A172 (cell line): ENCODE data around the gene SLC24A4. TPM values are rescaled to one million over a fixed set of nuclear protein-coding genes. Genes with fewer than 3 reads are reported as not detected.

Experiments used
- DNase-seq: peaks from one replicate; pipeline ENCODE4 v3.0.0-alpha.2; 2015; ENCODE audit warnings: low spot score
- total RNA-seq: library from RNA; depleted of rRNA; stranded (reverse); fragments of >200 nt; shearing (Covaris generic); gene quantifications from 2 replicates; pipeline ENCODE4 v1.2.3, GENCODE V29; 2014

Gene SLC24A4
- total RNA-seq, 1 experiment from 2014 or later = not detected

DNA sequence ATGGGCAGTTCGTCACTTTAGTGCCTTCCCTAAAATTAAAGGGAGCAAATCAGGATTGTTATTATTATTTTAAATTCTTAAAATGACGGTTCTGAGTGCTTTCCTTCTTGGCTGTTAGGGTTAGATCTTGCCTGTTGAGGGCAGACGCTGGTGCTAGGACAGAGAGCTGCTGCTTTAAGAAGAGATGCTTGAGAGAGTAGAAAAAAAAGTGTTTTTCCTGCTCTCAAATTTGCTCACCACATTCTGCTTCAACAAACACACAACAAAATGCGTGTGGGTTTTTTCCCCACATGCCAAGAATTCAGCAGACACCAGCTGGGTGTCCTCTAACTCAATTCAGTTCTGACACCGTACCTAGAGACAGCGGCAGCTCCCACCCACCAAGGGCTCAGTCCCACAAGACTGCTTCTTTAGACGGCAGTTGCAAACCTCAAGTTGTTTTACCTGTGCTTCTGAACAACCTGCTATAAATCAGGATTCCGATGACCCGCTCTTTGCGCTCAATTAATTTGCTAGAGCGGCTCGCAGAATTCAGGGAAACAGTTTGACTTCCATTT, 114.8 kb downstream of the SLC24A4 start:
- DNase-seq = no peak

DNA sequence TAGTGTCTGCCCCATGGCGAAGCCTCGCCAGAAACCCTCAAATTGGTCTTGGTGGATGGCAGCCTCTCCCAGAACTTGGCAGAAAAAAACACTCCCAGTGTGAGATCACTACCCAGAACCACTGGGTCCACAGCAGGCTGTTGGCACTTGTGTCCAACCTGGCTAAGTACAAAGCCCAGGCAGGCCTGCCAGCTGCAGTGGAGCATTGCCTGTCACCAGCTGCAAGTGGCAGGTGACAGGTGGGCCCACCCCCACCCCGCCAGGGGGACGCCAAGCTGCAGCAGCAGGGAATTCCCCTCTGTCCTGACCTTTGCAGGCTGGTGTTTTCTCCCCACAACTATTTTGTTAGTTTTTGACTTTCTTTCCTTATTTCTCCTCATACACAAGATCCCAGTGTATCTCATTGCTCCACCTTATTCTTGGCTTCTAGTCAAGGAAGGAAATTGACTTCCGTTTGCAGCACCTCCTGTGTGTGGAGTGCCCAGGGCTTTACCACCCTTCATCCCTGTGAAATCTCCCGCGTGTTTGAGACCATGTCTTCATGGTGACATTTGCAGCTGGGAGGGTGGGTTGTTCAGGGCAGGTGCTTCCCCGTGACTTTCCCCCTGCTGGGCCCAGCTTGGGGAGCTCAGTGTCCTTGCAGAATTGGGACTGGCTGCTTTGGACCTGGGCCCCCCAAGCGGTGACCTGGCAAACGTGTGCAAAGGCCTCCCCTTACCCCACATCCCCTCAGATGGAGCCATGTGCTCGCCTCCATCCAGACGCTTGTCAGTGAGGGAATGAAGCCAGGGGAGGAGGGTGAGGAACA, 116.8 kb downstream of the SLC24A4 start:
- no peak for DNase-seq

DNA sequence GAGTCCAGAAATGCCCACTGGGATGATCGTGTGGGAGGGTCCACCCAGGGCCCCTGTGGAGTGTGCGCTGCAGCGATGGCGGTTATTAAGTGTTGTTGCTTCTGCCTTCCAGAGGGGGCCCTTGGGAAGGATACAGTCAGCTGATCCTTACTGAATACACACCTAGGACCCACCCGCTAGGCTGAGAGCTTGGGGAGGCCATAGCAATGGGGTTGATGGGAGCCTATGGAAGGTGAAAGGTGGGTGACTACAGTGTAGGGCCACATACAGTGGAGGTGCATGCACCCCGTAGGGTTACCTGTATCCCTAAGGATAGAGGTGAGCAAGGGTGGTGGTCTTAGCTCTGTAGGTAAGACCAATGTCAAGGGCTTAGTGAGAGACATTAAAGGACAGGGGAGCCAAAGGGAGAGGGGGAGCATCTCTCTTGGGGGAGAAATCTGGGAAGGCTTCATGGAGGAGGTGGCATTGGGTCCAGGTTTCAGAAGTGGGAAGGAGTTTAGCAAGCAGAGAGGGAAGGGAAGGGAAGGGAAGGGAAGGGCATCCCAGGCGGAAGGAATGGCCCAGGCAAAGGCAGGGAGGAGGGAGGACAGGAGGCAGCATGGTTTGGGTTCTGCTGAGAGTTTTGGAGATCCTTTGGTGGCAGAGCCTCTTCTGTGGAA, 117.5 kb downstream of the SLC24A4 start:
- DNase-seq = no peak

DNA sequence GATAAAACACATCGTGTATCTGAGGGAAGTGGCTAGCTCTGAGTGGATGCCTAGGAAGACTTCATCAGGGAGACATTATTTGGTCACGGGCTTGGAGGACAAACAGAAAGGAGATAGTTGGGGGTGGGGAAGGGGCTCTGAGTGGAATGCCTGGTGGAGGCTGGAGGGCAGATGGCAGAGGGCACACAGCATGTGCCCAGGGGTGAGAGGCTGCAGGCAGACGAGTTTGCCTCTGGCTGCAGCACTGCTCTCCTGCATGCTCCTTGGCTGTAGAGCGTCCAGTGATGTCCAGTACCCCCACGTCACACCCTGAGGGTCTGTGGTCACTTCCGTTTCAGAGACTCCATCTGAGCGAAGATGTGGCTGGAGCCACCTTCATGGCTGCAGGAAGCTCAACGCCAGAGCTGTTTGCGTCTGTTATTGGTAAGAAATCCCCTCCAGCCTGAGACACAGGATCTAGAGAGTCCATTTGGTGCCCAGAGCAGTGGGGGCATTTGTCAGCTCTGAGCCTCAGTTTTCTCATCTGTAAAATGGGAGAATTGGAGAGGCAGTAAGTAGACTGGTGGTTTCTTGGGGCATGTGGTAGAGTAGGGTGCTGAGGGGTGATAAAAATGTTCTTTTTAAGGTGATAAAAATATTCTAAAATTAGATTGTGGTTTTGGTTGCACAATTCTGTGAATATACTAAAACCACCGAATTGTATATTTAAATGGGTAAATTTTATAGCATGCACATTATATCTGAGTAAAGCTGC, 119.0 kb downstream of the SLC24A4 start:
- no peak for DNase-seq

DNA sequence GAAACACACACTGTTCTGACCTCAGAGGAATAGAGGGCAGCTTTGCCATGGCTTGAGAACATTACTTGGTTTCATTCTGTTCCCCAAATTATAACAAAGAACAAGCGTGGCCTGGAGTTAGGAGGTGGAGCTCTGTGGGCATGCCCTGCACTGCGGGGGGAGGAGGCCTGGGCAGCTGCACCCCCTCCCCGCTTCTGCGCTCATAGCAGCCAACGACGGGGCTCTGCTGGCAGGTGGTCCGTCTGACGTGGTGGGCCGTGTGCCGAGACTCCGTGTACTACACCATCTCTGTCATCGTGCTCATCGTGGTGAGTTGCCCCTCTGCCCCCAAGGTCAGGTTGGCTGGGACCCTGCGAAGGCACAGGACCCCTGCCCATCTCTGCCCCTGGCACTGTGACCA, 120.2 kb downstream of the SLC24A4 start:
- DNase-seq = no peak

DNA sequence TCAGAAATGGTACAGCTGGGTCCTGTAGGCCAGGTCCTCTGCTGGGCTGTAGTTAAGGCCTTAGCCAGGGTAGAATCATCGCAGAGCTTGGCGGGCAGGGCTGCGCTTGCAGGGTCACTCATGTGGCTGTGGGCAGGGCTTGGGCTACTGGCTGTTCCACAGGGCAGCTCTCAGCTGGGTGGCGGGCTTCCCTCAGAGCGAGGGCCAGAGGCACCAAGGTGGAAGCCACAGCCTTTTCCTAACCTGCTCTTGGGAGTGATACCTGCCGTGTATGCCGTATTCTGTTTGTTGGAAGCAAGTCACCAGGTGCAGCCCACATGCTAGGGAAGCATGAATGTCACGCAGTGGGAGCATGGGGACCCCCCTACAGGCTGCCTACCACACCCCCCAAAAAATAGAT, 120.8 kb downstream of the SLC24A4 start:
- DNase-seq = no peak

DNA sequence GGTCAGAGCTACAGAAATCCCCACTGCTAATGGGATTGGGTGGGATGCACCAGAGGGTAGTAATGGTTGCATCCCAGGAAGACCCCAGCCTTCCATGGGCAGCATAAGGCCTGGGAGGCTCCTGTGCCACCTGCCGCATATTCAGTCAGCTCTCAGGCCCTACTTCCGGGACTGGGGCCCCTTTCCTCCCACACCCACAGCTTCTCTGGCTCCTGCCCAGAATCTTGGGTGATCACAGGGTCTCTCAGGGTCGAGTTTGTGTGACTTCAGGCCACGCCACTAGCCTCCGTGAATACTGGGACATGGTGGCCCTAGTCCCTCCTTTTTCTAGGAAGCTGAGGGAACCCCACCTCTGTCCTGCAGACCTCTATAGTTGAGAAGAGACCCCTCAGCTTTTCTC, 123.8 kb downstream of the SLC24A4 start:
- no peak for DNase-seq

DNA sequence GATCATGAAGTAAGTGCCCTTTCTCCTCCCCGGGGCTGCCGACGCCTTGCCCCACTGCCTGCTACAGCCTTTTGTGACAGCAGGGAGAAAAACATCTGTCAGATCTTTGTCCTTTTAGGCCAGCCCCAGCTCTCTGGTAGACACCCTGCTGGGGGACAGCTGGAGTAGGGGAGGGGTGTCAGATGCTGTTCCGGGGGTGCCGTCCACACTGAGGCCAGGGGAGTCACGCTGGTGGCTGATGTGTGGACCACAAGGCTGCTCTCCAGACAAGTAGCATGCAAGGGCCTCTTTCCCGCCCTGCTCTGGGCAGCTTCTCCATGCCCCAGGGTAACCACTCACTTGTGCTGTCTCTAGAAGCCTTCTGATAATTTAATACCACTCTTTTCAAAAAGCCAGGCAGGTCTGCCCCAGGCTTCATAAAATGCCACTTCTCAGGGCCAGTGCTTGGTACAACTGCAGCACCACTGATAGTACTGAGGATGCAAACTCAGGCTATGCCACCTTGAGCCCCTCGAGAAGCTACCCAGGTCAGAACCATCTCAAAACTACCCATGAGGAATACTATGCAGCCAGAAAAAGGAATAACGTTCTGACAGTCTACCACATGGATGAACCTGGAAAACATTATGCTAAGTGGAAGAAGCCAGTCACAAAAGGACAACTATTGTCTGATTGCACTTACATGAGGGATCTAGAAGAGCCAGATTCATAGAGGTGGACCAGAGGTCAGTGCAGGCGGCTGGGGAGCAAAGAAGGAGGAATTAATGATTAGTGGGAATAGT, 124.6 kb downstream of the SLC24A4 start:
- DNase-seq = no peak

DNA sequence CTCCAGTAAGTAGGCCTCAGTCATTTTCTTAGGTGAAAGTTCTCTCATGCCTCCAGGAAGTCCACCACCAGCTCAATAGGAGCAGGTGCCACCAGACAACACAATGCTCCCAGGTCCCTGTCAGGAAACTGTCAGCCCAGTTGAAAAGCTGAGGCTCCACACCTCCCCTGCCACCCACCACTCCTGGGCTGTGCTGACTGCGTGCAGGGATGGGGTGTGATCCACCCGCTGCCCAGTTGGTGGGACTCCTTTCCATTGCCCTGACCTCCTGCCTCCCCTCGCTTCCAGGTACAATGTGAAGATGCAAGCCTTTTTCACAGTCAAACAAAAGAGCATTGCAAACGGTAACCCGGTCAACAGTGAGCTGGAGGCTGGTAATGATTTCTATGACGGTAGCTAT, 125.8 kb downstream of the SLC24A4 start:
- DNase-seq = no peak

DNA sequence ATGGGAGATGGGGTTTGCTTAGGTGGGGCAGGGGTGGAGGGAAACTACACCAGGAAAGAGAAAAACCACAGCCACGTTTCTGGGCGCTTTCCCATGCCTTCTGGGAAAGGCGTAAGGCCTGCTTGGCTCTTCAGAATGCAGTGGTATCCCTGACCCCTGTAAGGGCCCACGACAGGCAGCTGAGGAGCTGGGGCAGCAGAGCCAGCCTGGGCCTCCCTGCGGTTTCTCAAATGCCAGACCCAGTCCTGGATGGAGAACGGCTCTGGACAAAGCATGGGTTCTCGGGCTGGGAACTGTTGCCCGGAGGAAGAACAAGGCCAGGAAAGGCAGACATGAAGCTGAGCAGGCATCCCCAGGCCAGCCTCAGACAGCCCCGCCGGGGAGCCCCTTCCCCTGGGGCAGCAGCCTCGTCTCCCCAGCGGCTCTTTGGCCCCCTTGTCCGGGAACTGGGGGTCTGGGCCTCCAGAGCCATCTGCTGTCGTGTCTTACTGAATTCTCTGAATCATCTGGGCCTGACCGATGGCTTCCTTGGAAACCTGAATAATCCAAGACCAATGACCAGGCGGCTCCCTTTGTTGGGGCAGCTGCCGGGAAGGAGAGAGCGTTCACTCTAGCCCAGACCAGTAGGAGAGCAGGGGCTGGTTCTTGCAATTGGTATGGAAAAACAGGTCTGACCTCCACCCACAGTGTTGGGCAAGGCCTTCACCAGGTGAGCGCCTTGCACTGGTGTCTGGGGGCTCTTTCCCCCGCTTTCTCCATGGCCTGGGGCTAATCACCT, 126.6 kb downstream of the SLC24A4 start:
- DNase-seq = no peak

DNA sequence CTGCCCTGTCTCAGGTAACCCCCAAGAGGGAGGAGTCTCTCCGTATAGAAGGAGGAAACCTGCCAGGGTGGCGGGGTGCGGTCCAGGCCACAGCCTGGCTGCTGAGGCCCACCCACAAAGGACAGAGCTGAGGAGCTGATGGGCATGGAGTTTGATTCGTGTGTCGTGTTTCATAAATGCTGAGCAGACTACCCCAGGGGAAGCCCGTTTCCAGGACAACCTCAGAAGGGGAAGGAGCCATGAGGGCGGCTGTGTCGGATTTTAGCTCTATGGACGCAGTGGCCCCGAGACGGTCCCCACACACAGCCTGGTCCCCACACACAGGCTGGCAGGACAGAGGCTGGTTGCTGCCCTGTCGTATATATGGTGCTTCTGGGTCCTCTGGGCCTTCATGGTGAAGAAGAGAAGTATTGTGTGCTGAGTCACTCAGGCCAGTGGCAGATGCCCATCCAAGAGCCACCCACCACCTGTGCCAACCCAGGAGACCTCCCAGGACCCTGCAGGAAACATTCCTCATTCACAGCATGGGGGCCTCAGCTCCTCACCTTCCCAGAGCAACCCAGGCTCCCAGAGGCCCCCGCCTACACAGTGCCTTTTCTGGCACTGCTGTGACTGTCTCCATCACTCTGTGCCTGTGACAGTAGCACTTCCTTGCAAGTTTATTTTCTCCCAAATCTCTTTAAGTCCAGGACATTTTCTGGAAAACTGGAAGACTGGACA, 127.5 kb downstream of the SLC24A4 start:
- DNase-seq = no peak

DNA sequence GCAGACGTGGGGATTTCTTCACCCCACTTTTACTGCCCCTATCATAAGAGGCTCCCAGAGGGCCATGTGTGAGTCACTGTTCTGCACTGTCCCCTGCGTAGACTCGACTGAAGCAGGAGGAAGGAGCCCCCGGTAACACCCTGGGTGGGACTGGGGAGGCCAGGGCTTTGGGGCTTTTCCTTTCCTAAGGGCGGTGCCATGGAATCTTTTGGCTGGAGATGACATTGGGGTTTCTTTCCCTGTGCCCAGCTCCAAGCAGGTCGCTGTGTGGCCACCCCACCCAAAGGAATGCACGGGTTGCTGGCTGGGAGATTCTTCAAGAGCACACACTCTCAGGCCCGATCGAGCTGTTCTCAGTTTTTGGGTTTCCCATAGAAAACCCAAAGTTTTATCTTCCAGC, 128.3 kb downstream of the SLC24A4 start:
- DNase-seq = no peak

DNA sequence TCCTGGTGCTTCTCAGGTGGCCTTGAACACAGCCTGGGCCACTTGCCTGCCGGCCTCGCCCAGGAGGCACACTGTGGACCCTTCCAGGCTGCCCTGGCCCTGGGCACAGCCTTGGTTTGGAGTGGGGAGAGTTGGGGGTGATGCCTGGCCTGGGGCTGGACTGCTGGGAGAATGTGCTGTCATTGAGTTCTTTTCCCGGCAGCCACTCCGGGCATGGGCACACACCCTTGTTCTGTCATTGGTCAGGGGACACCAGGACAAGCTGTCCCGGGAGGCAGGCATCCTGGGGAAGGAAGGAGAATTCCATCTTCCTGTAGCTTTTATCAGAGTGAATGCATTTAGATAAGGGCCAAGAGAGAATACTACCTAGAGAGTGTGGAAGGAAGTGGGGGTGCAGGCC, 128.8 kb downstream of the SLC24A4 start:
- DNase-seq = no peak

DNA sequence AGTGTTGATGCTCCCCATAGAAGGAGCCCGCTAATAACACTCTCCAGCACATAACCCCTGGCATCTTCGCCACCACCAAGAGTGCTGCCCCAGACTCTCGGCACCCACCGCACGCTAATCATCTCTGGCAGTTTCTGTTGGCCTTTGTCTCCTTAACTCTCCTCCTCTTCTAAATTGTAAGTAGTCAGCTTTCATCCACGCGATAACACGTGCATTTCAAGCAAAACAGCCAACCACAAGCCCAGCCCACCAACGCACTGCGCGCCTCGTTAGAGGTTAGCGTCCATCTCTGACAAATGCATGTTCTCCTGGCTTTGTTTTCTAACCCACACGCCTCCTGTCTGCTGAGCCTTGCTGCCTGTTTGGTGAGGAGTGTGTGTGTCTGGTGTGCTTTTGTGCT, 129.5 kb downstream of the SLC24A4 start:
- no peak for DNase-seq

DNA sequence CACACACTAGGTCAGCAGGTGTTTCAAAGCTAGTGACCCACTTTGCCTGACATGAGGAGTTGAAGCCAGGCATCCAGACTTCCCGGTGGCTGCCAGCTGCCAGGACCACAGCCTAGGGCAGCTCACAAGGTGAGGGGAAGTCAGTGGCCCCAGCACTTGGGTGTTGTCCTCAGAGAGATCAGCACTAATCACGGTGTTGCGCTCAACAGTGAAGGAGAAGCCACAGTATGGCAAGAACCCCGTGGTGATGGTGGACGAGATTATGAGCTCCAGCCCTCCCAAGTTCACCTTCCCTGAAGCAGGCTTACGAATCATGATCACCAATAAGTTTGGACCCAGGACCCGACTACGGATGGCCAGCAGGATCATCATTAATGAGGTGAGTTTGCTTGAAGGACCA, 130.7 kb downstream of the SLC24A4 start:
- no peak for DNase-seq

DNA sequence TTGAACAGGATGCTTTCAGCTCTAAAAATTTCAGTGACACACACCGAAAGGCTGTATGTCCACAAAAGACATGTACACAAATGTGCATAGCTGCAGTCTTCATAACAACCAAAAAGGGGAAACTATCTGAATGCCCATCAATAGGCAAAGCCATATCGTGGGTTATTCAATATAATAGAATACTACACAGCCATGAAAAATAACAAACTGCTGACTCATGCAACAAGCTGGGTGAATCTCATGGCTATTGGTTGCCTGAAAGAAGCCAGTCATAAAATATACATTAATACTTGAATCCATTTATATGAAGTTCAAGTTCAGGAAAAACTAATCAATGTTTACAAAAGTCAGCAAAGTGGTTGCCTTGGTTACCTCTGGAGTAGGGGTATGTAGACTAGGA, 132.3 kb downstream of the SLC24A4 start:
- no peak for DNase-seq

DNA sequence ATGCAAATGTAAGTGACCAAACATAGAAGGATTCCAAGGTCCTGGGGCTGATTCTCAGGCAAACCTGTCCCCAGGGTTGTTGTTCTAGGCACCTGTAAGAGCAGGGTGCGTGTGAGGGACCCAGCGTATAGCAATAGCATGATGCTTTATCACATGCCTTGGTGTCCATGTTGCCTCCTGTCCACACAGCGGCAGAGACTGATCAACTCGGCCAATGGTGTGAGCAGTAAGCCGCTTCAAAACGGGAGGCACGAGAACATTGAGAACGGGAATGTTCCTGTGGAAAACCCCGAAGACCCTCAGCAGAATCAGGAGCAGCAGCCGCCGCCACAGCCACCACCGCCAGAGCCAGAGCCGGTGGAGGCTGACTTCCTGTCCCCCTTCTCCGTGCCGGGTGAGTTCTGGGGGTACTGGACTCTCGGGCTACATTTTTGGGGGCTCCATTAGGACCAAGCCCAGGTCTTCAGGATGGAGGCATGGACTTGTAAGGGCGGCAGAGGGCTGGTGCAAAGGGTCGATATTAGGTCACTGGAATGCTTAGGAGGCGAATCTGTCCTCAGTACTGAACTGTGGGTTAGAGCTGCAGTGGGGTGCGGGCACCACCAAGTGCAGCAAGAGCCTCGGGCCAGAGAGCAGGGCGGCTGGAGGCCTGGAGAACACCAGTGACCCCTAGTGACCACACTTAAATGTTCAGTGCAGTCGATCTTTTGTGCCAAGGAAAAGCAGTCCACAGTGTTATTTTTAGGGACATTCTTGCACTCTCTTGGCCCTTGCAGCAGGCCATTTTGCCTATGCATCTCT, 133.4 kb downstream of the SLC24A4 start:
- DNase-seq = peak; percentile 52

DNA sequence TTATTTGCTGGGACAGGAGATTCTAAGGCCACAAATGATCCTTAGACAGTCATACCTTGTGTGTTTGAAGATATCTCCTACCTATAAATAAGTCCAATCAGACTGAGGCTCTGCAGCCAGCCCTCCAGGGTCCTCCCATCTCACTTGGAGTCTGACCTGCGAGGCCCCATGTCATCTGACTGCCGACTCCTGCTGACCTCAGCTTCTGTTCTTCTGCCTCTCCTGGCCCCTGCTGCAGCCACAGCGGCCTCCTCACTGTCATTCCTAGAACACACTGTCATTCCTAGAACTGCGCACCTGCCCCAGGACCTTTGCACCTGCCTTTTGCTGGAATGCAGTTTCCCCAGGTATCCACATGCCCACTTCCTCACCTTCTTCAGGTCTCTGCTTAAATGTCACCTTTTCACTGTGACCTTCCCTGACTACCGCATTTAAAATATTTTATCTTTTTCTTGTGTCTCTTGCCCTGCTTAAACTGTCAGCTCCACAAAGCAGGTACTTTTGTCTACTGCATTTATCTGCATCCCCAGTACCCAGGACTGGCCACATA, 134.1 kb downstream of the SLC24A4 start:
- no peak for DNase-seq
